Tongue (tissue), 2 donors: ENCODE data around the gene DHX58. TPM values are rescaled to one million over a fixed set of nuclear protein-coding genes. Genes with fewer than 3 reads are reported as not detected.
A peak's percentile ranks its signal among the peaks of the same experiment; 100 is the strongest.
"Not testable (repeated sequence)": the region's sequence is repeated elsewhere in the genome, so short reads cannot be mapped to it uniquely, and the experiment has no call there.

Source experiments
- DNase-seq: peaks from one replicate; pipeline ENCODE4 v3.0.0-alpha.2; 2015
- total RNA-seq: library from RNA; depleted of rRNA; stranded (reverse); fragments of >200 nt; gene quantifications from one replicate; pipeline ENCODE4 v1.2.3, GENCODE V29; 2014

Gene DHX58
- 14.4 TPM for total RNA-seq

DNA sequence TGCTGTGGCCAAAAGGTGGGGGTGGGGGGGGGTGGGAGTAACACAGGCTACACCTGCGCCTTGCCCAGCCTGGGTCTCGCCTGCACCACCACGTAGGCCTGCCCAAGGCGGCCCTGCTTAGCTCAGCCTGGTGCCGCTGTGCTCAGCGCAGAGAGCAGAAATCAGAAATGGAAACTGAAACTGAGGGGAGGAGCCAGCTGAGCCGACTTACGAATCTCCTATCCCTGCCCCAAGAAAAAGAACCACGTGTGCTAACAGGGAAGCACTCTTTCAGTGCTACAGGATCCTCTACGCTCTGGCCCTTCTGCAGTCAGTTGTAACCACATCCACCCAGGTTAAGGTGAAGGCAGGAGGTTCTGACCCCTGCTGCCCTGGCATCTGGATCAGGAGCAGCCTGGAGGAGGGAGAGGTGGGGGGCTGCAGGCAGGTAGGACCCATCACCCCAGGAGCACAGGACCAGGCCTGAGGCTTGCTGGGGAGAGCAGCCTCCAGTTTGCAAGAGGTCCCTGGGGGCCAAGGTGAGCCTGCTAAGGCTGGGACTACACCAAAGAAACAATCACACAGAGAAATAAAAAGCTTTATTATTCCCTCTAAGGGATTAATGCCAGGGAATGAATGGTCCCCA is at the start of gene DHX58:
TSS of gene DHX58 (minus strand) at position 163 of the 625 bp plus-strand sequence. CDS start 822 bp downstream, outside the sequence.
- DNase-seq = peak; percentile 87

DNA sequence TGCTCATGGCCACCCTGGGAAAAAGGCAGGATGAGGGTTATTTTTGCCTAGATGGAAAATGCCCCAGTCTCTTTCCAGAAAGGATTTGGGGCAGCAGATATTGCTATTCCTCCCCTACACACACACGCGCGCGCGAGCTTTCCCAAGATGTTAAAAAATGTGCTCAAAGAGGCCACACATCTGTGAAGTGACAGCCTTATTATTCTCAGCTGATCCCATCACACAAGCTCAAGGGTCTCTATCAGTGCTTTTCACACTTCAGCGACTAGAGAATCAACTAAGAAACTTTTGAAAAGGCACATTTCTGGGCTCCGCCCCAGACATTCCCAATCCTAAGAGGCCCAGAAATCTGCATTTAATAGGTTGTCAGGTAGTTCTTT is 48.0 kb upstream of the DHX58 start:
- DNase-seq = no peak

- DNase-seq = no peak
These were observed 47.4 kb upstream of the DHX58 start for GRCh38 chr17:42159796-42160530.

DNA sequence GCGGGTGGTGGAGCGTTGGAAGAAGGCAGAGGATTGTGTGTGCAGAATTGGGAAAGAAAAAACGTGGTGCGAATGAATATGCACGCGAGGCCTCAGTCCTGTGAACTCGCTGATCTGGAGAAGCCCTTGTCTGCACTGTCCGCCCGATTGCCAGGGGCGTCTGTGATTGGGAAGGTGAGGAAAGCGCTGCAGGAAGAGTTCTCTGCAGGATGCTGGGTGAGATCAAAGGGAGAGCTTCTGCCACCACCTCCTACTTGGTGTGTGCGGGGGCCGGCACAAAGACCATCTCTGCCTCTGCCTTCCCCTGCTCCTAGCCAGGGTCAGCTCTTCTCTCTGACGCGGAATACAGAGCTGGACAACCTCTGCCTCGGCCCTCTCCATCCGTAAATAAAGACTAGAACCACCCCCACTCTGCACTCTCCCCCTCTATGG is 43.1 kb upstream of the DHX58 start:
- DNase-seq = no peak

DNA sequence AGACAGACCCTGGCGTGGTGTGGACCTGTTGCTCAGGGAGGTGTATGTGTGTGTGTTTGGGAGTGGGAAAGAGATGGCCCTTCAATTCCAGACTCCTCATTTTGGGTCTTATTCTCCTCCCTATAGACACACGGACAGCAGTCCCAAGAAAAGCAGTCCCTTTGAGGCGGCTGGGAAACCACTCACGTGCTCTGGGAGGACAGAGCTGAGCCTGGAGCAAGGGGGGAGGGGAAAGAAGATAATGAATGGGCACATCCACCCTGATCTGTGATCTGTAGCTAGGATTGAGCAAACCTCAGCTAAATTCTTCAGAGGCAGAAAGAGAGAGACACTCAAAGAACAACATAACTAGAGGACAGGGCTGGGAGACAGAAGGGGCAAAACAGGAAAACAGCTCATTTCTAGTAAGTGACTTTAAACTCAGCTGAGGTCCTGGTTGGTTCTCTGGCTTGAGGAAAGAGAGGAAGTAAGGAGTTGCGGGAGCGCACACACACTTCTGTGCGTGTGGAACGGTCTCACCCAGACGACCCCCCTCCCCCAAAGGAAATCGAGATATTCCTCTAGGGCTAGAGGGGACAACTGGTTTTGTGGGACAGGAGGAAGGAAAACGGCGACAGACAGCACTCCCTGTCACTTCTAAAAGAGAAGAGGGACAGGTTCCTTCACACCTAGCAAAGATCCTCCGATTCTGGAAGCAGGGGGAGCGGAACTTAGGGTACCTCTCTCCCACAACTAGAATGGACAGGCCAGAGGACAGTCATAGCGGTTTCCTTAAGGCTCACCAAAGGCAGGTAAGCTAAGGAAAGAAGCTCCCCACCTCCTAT is 41.6 kb upstream of the DHX58 start:
- DNase-seq = no peak

GRCh38 chr17:42146911-42147607 is 34.5 kb upstream of the DHX58 start:
- DNase-seq = no peak

GRCh38 chr17:42143138-42143537 is 30.6 kb upstream of the DHX58 start:
- DNase-seq = not testable (repeated sequence)

DNA sequence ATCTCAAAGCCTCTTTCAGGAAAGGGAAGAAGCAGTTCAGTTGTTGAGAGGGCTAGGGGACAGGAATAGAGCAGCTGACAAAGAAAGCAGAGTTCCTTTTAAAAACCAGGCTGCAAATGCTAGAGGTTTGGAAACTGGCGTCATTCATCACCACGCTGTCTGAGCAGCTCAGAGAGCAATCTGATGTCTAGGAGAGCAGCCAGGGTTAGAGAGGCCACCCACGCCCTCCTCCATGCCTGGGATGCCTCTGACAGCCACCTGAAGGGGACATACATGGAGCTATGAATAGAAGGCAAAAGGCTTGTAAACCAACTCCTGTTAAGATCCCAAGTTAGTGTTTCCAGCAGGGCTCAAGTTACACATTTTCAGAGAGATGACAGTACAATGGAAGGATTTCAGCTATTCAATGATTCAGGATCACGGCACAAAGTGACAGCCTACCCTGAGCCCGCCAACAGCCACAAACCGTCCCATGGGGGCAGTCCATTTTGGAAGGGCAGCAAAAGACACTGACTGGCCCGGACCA is 29.9 kb upstream of the DHX58 start:
- DNase-seq = peak; percentile 68

DNA sequence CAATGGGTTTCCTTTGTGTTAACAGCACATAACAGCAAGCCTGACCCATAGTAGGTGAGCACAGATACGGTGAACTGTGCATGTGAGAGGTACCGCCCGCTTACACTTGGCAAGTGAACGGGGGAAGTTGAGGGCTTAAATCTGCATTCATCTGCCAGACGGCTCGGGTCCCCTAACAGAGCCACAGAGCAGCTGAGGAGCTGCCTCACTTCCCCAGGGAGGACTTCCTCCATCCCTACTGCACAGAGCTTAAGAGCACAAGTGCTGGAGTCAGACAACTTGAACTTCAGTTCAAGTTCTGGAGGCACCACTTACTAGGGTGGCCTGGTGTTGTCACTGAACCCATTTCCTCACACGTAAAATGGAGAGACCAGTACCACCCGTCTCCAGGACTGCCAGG is 28.9 kb upstream of the DHX58 start:
- DNase-seq = no peak

GRCh38 chr17:42140690-42141089 is 28.2 kb upstream of the DHX58 start:
- not testable (repeated sequence) for DNase-seq

DNA sequence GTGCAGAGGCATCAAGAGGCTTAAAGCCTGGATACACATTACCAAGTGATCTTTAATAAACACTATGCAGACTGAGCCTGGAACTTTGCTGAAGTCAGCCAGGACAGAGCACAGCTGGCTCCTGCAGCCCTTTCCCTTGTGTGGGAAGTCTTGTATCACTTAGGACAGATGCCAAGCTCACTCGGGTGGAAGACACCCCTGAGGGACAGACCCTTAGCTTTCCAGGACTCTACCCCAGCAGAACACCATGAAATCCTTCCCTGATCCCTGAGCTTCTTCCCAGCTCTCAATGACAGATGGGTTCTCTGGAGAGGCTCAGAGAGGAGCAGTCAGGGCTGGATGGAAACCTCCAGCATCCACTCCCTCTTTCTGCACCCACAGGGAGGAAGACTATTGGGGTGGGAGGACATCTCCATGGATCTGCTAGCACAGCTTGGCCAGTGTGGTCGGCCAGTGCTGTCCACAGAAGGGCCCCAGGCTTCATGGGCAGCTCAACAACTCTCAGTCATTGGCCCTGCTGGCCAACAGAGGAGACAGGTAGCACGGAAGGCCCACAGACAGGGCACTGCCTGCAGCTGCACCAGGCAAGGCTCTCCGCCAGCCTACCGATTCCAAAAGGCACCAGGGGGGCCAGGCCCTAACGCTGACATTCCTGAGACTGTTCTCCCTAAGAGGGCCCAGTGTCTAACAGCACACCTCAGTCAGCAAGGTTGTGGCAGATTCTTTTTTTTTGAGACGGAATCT is 26.4 kb upstream of the DHX58 start:
- peak; percentile 36 for DNase-seq

- DNase-seq = no peak
These were observed 24.1 kb upstream of the DHX58 start for GRCh38 chr17:42136654-42137051.

DNA sequence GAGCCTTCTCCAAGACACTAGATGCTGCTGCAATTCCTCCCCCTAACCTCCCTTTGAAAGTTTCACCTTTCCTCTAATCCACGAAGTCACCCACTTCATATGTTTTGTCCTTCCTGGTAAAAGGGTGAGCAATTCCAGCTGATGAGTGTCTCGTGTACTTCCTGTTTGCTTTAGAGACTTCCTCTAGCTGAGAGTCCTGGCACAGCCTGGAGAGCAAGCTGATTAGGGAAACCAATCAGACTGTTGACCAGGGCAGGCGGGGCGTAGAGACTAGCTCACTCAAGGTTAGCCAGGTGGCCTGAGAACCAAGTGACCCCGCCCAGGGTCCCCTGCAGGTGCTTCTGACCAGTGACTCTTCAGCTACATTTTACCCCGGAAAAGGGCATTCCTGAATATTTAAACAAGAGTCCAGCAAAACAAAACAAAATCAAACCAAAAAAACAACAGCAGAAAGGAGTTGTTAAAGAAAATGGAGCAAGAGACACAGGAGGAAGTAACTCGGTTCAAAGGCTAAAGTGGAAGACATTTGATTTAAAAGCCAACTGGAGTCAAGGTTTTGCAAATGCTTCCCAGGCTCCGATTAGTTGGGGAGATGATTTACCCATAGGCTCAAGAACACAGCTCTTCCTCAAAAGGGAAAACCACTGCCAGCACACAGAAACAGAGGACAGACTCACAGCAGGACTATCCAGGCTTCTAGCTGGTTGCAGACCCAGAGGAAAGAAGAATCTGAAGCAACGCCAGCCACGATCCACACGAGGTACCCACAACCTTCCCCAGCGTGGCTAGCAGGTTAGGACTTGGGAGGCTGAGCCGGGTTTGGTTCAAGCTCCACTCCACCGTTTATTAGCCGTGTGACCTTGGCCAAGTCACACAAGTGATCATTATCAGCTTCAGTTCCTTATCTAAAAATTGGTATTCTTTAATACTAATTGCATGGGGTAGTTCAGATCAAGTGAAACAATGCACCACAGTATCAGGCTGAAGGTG is 23.4 kb upstream of the DHX58 start:
- DNase-seq = no peak

DNA sequence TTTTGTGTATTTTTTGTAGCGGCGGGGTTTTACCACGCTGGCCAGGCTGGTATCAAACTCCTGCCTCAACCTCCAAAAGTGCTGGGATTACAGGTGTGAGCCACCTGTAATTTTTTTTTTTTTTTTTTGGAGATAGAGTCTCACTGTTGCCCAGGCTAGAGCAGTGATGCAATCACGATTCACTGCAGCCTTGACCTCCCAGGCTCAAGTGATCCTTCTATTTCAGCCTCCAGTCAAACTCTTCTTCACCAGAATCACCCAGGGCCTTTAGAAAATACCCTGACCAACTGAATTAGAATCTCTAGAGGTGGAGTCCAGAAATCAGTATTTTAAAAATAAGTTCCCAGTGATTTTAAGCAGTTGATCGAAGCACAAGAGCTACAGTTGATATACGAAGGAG is 22.6 kb upstream of the DHX58 start:
- DNase-seq = no peak

DNA sequence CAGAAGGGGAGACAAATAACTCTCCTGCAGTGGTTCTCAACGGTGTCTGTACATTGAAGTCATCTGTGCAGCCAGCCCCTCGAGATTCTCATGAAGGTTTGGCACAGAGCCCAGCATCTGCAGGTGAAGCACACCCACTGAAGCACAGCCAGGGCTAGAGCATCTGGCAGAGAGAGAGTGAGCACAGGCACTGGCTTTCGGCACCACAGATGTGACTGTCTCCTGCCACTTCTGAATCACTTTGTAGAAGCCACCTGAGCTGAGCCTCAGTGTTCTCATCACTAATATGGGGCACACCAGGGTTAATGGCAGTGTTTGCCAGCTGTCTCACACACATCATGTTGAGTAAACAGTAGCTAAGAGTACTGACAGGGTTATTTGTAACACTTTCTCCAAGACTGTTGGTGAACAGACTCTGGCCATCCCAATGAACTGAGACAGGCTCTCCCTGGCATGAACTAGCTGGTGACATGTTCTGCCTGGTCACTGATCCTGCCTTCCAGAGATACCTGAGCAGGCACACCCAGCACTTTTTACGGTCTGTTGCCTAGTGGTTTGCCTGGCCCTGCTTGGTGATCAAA is 21.0 kb upstream of the DHX58 start:
- DNase-seq = peak; percentile 54

- peak; percentile 47 for DNase-seq
These were observed 20.4 kb upstream of the DHX58 start for GRCh38 chr17:42132941-42133340.

DNA sequence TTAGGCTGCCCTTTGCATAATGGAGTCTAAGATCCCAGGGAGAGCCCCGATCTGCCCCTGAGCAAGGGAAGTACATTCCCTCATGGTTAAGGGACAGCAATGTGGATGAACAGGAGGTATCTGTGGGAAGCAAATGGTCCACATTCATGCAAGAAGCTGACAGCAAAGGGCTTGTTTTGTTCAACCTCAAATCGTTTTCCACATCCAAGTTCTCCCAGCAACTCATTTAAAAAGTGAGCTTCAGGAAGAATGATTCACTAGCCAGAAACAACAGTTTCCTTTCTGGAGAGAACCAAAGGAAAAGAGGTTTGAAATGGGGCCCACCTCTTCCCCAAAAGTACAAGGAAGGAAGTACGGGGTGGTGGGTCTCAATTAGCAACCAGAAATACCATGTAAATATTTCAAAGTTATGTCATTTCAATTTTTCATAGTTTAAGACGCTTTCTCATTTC is 19.5 kb upstream of the DHX58 start:
- DNase-seq = no peak

- DNase-seq = no peak
These were observed 18.7 kb upstream of the DHX58 start for GRCh38 chr17:42131232-42131631.

DNA sequence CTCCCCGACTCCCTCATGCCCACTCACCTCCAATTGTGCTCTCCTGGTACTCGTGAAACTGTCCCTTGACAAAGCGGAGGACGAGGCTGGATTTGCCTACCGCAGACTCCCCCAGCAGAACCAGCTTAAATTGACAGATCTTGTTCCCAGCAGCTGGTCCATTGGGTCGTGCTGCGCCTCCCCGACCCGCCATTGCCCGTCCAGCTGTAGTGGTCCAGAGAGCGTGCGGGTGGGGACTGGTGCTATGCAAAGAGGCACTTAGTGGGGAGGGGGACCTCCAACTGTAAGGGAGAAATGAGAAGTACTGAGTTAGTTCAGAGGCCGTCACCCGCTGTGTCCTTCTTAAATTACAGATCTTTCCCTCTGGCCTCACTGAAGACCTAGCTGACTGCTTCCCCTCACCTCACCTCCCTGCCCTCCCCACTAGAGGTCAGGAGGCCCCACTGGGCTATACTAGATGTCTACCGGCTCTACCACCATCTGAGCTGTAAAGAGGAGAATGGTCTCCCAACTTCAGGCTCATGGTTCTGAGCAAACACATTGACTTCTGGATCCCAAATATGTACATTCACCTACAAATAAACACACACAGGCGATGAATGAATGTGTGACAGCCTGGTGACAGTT is 17.9 kb upstream of the DHX58 start:
- no peak for DNase-seq
